ENCODE data around the gene MLX. TPM values are rescaled to one million over a fixed set of nuclear protein-coding genes. Genes with fewer than 3 reads are reported as not detected.

The MLX gene
- total RNA-seq, 4 donors from 2014 or later = 47.0 to 62.8 (median 52.9) TPM

- H3K27ac ChIP-seq = peak overlapping the region; percentile 26 to 69 (median 58)
- intact Hi-C loops (cut with DNase I) = no loop called here
Measured at GRCh38 chr17:42563543-42563942, 3.4 kb upstream of the MLX start.

GRCh38 chr17:42563950-42564349 lies 3.0 kb upstream of the MLX start:
- no peak overlapping the region for H3K4me3 ChIP-seq (replicated peaks in 1 of 3)
- H3K9me3 ChIP-seq = no peaks in the 10 kb centered on the region
- H3K27ac ChIP-seq = peak overlapping the region; percentile 26 to 58 (median 31)
- peaks cover 43 to 46% of the 10 kb centered on the region in 2 donors for H3K4me1 ChIP-seq
- WGBS, 2 donors = 89 to 90% methylated on average over 9 of the region's 9 CpGs
- peaks cover 22% of the 10 kb centered on the region in 2 donors for H3K36me3 ChIP-seq
- TF ChIP-seq CTCF (IDR thresholded peaks at IDR 0.05) (no peak), POLR2A (IDR thresholded peaks at IDR 0.05) (no peak)
- H3K27me3 ChIP-seq = no peaks in the 10 kb centered on the region
- intact Hi-C loops (cut with DNase I) = no loop called here
- DNase-seq = no peak

More at GRCh38 chr17:42563543-42563942, 3.4 kb upstream of the MLX start:
- peaks cover 42 to 43% of the 10 kb centered on the region in 2 donors for H3K4me1 ChIP-seq
- TF ChIP-seq POLR2A (IDR thresholded peaks at IDR 0.05) = no peak
- TF ChIP-seq CTCF (IDR thresholded peaks at IDR 0.05) = peak in 3 of 6 experiments; percentile 17 to 36 (median 33)
- 6 to 29% methylated on average over 1 of the region's 1 CpG for WGBS, 2 donors
- no peaks in the 10 kb centered on the region for H3K9me3 ChIP-seq
- H3K4me3 ChIP-seq (replicated peaks in 1 of 3) = no peak overlapping the region
- H3K36me3 ChIP-seq = peaks cover 18% of the 10 kb centered on the region in 2 donors
- peak; percentile 81 to 84 for DNase-seq
- H3K27me3 ChIP-seq = no peaks in the 10 kb centered on the region

GRCh38 chr17:42564815-42565522 lies 1.9 kb upstream of the MLX start:
- intact Hi-C loops (cut with DNase I) = no loop called here
- WGBS, 2 donors = 91 to 92% methylated on average over 15 of the region's 15 CpGs
- TF ChIP-seq POLR2A (IDR thresholded peaks at IDR 0.05) (no peak), CTCF (IDR thresholded peaks at IDR 0.05) (no peak)
- no peak overlapping the region for H3K4me3 ChIP-seq (replicated peaks in 1 of 3)
- DNase-seq = no peak
- no peaks in the 10 kb centered on the region for H3K9me3 ChIP-seq
- H3K27me3 ChIP-seq = no peaks in the 10 kb centered on the region
- peak overlapping the region in 1 of 3 donors; percentile 31 for H3K27ac ChIP-seq
- peaks cover 43 to 50% of the 10 kb centered on the region in 2 donors for H3K4me1 ChIP-seq
- peaks cover 32% of the 10 kb centered on the region in 2 donors for H3K36me3 ChIP-seq

- intact Hi-C loops (cut with DNase I) = no loop called here
- whole genome bisulfite sequencing, 2 donors = 84 to 92% methylated on average over 9 to 16 of the region's 16 CpGs
- peak overlapping the region in 2 of 3 donors; percentile 82 to 96 for H3K27ac ChIP-seq
- H3K9me3 ChIP-seq = no peaks in the 10 kb centered on the region
- no peak for TF ChIP-seq CTCF (IDR thresholded peaks at IDR 0.05)
- no peak for TF ChIP-seq POLR2A (IDR thresholded peaks at IDR 0.05)
- H3K4me1 ChIP-seq = peaks cover 43 to 52% of the 10 kb centered on the region in 2 donors
- DNase-seq = no peak
- H3K4me3 ChIP-seq (replicated peaks in 1 of 3) = no peak overlapping the region
- H3K36me3 ChIP-seq = peaks cover 37 to 39% of the 10 kb centered on the region in 2 donors
- no peaks in the 10 kb centered on the region for H3K27me3 ChIP-seq
Measured at GRCh38 chr17:42565523-42566214, 1.2 kb upstream of the MLX start.
